Ishikawa (cell line): ENCODE data around the gene IKBIP.

ENCODE experiments used
- NFIC ChIP-seq: IDR thresholded peaks from 2 replicates; pipeline ENCODE4 v1.6.1; 2012
- REST ChIP-seq: IDR thresholded peaks from 2 replicates; pipeline ENCODE4 v1.6.1; 2012; ENCODE audit warnings: low read depth, mild to moderate bottlenecking
- TEAD4 ChIP-seq: IDR thresholded peaks from 2 replicates; pipeline ENCODE4 v1.6.1; 2012
- YY1 ChIP-seq: IDR thresholded peaks from 2 replicates; pipeline ENCODE4 v1.6.1; 2012; ENCODE audit warnings: low read depth

GRCh38 chr12:98674841-98675240, 30.3 kb upstream of the IKBIP start:
- no peak for TF ChIP-seq NFIC
- no peak for TF ChIP-seq REST
- TF ChIP-seq TEAD4: no peak
- no peak for TF ChIP-seq YY1
